Measurements from ENCODE around the gene PDP2. TPM values are rescaled to one million over a fixed set of nuclear protein-coding genes. Genes with fewer than 3 reads are reported as not detected.

PDP2 gene
- total RNA-seq, 1 experiment from 2014 or later, result 44.4 TPM

DNA sequence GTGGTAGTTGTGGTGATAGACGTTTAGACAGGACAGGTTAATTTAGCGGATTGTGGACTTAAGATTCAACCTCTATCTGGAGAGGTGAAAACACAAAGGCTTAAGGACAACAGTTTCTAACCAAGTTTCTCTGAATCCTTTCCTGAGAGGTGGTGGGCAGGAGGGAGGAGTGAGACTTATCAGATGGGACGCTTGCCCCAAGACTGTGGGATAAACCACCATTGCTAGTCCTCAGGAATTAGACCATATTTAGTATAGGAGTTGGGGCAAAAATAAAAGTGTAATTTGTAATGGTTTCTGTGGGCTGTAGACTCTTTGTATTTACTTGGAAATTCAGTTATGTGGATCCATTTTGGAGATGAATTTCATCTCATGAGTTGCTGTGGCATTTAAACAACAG, 6.6 kb downstream of the PDP2 start:
- H3K4me3 ChIP-seq (ENCODE audit: low read depth, low read length), result no peak overlapping the region
- intact Hi-C loops (cut with micrococcal nuclease; ENCODE audit: unreplicated experiment), result no loop called here
- ChIA-PET POLR2A (no interaction called here), CTCF (interaction anchor here (0.7 to 1.7 kb wide), 2 partner anchors 9 to 14 kb away, joined by 3 to 5 read pairs; no protein-coding TSS in a partner anchor)
- Mint-ChIP-seq H3K27ac (ENCODE audit: unreplicated experiment) (peak overlapping the region; percentile 43), H3K9me3 (ENCODE audit: unreplicated experiment) (no peaks in the 10 kb centered on the region), H3K4me3 (ENCODE audit: unreplicated experiment) (no peak overlapping the region), H3K27me3 (ENCODE audit: insufficient read depth, unreplicated experiment) (no peaks in the 10 kb centered on the region), H3K4me1 (ENCODE audit: low read depth, unreplicated experiment) (peaks cover 18% of the 10 kb centered on the region), H3K36me3 (ENCODE audit: insufficient read depth, unreplicated experiment) (peaks cover 53% of the 10 kb centered on the region)
- H3K9me3 ChIP-seq, result no peaks in the 10 kb centered on the region
- no TSS peak for BruUV-seq (replicated peaks)
- peaks cover 5% of the 10 kb centered on the region for H3K36me3 ChIP-seq (ENCODE audit: control insufficient read depth, insufficient read depth, low read length)
- no peak for DNase-seq
- no peak for TF ChIP-seq CTCF (IDR thresholded peaks at IDR 0.05; ENCODE audit: insufficient read depth in 1 of 2, low read depth in 1 of 2, low read length in 1 of 2, severe bottlenecking in 1 of 2, unreplicated experiment in 1 of 2)
- H3K4me1 ChIP-seq, result peaks cover 21% of the 10 kb centered on the region
- H3K27me3 ChIP-seq (replicated peaks; ENCODE audit: control insufficient read depth, insufficient read depth, low read length), result no peaks in the 10 kb centered on the region

DNA sequence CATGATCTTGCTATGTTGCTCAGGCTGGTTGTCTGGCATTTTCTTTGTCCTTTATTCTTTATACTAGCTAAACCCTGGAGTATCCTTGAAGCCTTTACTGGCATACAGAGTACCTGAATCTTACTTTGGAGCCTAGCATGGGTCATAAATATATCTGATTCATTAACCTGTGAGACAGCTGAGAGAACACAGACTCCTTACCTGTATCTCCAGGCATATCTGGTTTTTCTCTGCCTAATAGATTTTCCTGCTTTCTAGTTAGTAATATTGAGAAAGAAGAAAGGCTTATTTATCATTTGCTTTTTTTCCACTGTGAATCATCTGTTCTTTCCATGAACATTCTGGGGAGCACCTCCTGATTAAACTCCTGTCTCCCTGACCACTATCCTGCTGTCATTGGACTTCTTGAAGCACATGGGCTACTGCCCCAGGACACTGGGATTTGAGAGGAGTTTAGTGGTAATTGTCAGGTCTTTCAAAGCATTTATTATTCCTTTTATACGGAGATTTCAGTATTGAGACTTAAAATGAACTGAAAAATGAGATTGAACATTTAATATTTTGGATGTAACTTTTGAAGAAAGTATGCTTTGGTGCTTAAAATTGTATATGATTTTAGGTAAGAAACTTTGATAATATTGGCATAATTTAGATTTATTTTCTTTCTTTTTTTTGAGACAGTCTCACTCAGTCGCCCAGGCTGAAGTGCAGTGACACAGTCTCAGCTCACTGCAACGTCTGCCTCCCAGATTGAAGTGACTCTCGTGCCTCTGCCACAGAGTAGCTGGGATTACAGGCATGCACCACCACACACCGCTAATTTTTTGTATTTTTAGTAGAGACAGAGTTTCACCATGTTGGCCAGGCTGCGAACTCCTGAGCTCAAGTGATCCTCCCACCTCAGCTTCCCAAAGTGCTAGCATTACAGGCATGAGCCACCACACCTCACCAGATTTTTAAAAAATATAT, 8.6 kb downstream of the PDP2 start:
- H3K4me3 ChIP-seq (ENCODE audit: low read depth, low read length), result no peak overlapping the region
- no peaks in the 10 kb centered on the region for H3K9me3 Mint-ChIP-seq (ENCODE audit: unreplicated experiment)
- ChIA-PET CTCF (interaction anchor here (0.6 kb wide), 1 partner anchor 21 kb away, joined by 3 read pairs; no protein-coding TSS in a partner anchor), POLR2A (no interaction called here)
- peaks cover 5% of the 10 kb centered on the region for H3K36me3 ChIP-seq (ENCODE audit: control insufficient read depth, insufficient read depth, low read length)
- no peak overlapping the region for H3K4me3 Mint-ChIP-seq (ENCODE audit: unreplicated experiment)
- no peaks in the 10 kb centered on the region for H3K27me3 Mint-ChIP-seq (ENCODE audit: insufficient read depth, unreplicated experiment)
- no peaks in the 10 kb centered on the region for H3K27me3 ChIP-seq (replicated peaks; ENCODE audit: control insufficient read depth, insufficient read depth, low read length)
- BruUV-seq (replicated peaks), result no TSS peak
- H3K4me1 ChIP-seq, result peaks cover 20% of the 10 kb centered on the region
- no peak for TF ChIP-seq CTCF (IDR thresholded peaks at IDR 0.05; ENCODE audit: insufficient read depth in 1 of 2, low read depth in 1 of 2, low read length in 1 of 2, severe bottlenecking in 1 of 2, unreplicated experiment in 1 of 2)
- peaks cover 18% of the 10 kb centered on the region for H3K4me1 Mint-ChIP-seq (ENCODE audit: low read depth, unreplicated experiment)
- no peak overlapping the region for H3K27ac Mint-ChIP-seq (ENCODE audit: unreplicated experiment)
- intact Hi-C loops (cut with micrococcal nuclease; ENCODE audit: unreplicated experiment), result no loop called here
- H3K36me3 Mint-ChIP-seq (ENCODE audit: insufficient read depth, unreplicated experiment), result peaks cover 61% of the 10 kb centered on the region
- DNase-seq, result no peak
- no peaks in the 10 kb centered on the region for H3K9me3 ChIP-seq

DNA sequence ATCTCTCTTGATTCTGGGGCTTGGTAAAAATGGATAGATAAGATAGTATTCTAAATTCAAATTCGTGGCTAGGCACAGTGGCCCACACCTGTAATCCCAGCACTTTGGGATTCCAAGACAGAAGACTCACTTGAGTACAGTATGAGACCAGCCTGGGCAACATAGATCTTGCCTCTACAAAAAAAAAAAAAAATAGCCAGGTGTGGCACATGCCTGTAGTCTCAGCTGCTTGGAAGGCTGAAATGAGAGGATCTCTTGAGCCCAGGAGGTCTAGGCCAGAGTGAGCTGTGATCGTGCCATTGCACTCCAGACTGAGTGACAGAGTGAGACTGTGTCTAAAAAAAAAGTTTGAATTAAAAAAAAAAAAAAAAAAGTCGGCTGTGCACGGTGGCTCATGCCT, 9.3 kb downstream of the PDP2 start:
- no peak for TF ChIP-seq CTCF (IDR thresholded peaks at IDR 0.05; ENCODE audit: insufficient read depth in 1 of 2, low read depth in 1 of 2, low read length in 1 of 2, severe bottlenecking in 1 of 2, unreplicated experiment in 1 of 2)
- Histone ChIP-seq H3K4me1 (peaks cover 20% of the 10 kb centered on the region), H3K9me3 (no peaks in the 10 kb centered on the region), H3K36me3 (ENCODE audit: control insufficient read depth, insufficient read depth, low read length) (peaks cover 2% of the 10 kb centered on the region), H3K4me3 (ENCODE audit: low read depth, low read length) (no peak overlapping the region), H3K27me3 (replicated peaks; ENCODE audit: control insufficient read depth, insufficient read depth, low read length) (no peaks in the 10 kb centered on the region)
- BruUV-seq (replicated peaks), result no TSS peak
- H3K4me3 Mint-ChIP-seq (ENCODE audit: unreplicated experiment), result no peak overlapping the region
- CTCF ChIA-PET, result interaction anchor here (1.3 kb wide), 1 partner anchor 18 kb away, joined by 4 read pairs; no protein-coding TSS in a partner anchor
- H3K9me3 Mint-ChIP-seq (ENCODE audit: unreplicated experiment), result no peaks in the 10 kb centered on the region
- H3K36me3 Mint-ChIP-seq (ENCODE audit: insufficient read depth, unreplicated experiment), result peaks cover 54% of the 10 kb centered on the region
- H3K27me3 Mint-ChIP-seq (ENCODE audit: insufficient read depth, unreplicated experiment), result no peaks in the 10 kb centered on the region
- H3K4me1 Mint-ChIP-seq (ENCODE audit: low read depth, unreplicated experiment), result peaks cover 18% of the 10 kb centered on the region
- POLR2A ChIA-PET, result no interaction called here
- H3K27ac Mint-ChIP-seq (ENCODE audit: unreplicated experiment), result no peak overlapping the region
- no peak for DNase-seq
- intact Hi-C loops (cut with micrococcal nuclease; ENCODE audit: unreplicated experiment), result no loop called here

Data from Caco-2 (cell line).